GM18870 (cell line): ENCODE data around the gene LAMC3.
"Not testable (repeated sequence)": the region's sequence is repeated elsewhere in the genome, so short reads cannot be mapped to it uniquely, and the experiment has no call there.

Experiments used
- ATAC-seq: cut with Tn5 transposase; IDR thresholded peaks from one replicate; pipeline ENCODE4 v1.9.1; 2021; ENCODE audit warnings: moderate library complexity; ENCODE audit not compliant: unreplicated experiment

LAMC3 gene

DNA sequence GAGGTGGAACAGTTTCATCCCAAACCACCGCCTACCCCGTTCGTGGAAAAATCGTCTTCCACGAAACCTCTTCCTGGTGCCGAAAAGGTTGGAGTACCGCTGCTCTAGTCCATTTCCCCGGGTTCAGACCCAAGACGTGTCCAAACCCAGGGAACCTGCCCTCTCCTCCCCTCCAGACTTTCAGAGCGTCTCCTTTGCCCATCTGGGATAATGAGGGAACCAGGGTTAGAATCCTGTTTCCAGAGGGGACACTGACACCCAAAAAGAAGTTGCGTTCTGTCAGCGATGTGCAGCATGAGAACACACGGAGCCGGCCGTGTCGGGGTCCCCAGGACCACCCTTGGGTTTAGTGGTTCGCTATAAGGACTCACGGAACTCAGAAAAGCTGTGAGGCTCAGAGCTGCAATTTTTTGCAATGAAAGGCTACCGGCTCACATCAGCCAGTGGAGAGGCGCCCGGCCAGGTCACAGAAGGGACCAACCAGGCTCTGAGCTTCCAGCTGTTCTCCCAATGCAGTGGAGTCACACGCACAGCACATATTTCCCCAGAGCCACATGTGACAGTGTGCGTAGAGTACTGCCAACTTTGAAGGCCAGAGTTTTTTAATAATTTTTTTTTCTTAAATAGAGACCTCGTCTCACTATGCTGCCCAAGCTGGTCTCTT is 19.4 kb downstream of the LAMC3 start:
- no peak for ATAC-seq

DNA sequence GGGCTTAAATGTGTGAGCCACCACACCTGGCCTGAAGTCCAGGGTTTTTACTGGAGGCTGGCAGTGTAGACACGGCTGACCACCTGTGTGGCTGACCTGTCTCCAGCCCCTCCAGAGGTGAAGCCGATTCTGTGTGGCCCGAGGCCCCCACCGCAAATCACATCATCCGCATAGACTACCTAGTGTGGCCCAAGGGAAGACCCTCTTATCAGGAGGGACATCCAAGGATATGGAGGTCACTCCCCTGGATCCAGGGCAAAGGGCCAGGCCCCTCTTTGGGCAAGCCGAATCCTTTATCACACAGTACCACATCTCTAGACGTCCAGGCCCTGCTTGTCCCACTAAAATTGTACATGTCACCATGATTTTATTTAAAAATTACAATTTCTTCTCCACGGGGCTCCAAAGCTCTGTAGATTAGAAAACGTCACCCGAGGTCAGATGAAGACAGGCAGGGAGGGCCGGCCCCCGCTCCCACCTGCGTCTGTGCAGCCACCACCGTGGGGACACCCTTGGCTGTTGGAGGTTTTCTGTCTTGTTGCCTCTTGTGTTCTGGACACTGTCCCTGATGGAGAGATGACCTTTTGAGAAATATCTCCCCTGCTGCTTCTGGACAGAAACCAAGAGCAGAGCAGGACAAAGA is 20.1 kb downstream of the LAMC3 start:
- ATAC-seq = no peak

DNA sequence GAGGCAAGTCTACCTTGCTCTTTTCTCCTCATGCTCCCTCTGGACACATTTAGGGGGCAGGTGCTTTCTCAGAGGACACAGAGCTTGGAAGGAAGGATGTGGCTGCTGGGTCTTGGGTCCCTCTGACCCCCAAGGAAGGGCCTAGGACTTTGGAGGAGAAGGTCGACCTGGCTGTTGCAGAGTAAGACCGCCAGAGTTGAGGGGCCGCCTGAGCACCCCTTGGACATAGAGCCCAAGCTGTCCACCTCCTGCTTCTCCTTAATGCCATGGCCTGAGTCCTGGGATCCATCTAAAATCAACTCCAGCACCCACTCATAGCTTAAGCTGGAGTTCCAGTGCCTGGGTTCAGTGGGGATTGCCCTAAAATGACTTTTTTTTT is 20.6 kb downstream of the LAMC3 start:
- ATAC-seq = no peak

DNA sequence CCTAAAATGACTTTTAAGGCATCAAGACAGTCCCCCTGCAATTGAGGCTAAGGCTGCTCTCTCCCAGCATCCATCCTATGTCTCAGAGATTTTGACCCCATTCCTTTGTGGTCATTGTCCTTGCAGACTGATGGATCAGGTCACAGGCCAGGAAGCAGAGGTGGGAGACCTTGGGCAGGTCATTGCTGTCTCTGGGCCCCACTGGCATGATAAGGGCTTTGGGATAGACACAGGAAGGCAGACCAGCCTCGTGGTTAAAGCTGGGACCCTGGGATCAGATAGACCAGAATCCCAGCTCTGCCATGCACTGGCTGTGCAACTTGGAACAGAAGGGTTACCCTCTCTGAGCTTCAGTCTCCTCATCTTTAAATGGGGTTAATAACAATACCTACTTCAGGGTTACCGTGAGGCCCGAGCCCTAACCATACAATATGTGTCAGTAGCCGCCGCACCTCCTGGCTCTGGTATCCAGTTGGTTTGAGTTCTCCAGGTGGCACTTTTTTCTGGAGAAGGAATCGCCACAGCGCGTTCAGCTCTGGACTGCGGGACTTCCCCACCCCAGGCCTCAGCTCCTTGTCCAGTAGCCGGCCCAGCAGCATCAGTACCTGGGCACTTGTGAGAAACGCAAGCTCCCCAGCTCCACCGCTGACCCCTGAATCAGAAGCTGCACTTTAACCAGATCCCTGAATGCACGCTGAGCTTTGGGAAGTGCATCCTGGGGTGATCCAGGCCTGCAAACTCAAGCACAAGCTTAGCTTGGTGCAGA is 21.4 kb downstream of the LAMC3 start:
- no peak for ATAC-seq

DNA sequence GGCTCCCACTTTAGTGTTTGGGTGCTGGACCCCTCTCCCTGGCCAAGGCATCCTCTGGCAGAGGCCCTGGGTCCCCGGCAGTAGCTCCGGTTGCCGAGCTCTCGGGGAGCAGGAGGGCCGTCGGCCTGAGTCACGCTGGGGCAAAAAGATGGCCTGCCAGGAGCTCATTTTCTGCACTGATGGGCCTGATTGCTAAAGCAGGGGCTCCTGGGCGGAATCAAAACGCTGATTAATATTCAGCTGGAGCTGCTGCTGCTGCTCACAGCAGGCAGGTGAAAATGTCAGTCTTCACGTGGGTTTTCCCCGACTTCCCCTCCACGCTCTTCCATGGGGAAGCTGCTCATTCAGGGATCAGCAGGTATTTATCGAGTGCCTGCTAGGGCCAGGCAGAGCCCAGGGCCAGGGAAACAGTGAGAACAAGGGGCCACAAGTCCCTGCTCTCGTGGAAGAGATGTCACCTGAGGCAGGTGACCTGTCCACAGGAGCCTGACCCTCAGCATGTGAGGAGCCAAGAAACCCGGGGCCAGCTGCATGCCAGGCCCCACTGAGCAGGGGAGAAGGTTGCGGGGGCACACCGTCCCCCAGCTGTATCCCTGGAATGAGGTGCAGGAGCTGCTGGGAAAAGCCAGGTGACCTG is 22.1 kb downstream of the LAMC3 start:
- ATAC-seq = no peak

DNA sequence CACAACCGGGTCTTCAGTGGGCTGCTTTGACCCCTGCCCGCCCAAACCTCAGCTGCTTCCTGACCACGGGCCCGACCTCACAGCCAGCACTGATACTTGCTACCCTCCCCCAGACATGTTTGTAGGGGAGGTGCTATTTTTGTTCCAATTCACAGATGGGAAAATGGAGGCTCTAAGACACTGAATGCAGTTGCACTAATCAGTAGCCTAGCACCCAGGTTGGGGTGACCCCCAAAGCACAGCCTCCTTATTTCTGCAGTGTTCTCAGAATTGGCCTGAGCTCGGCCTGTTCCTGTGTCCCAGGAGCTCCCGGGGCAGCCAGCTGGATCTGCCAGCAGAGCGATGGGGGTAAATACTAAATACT is 22.6 kb downstream of the LAMC3 start:
- ATAC-seq = no peak

DNA sequence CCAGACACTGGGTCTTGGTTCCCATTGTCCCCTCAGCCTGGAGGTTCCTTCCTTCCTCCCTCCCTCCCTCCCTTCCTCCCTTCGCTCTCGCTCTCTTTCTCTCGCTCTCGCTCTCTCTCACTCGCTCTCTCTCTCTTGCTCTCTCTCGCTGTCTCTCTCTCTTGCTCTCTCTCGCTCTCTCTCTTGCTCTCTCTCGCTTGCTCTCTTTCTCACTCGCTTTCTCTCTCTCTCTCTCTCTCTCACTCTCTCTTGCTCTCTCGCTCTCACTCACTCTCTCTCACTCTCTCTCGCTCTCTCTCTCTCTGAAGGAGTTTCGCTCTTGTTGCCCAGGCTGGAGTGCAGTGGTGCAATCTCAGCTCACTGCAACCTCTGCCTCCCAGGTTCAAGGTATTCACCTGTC is 23.4 kb downstream of the LAMC3 start:
- no peak for ATAC-seq

DNA sequence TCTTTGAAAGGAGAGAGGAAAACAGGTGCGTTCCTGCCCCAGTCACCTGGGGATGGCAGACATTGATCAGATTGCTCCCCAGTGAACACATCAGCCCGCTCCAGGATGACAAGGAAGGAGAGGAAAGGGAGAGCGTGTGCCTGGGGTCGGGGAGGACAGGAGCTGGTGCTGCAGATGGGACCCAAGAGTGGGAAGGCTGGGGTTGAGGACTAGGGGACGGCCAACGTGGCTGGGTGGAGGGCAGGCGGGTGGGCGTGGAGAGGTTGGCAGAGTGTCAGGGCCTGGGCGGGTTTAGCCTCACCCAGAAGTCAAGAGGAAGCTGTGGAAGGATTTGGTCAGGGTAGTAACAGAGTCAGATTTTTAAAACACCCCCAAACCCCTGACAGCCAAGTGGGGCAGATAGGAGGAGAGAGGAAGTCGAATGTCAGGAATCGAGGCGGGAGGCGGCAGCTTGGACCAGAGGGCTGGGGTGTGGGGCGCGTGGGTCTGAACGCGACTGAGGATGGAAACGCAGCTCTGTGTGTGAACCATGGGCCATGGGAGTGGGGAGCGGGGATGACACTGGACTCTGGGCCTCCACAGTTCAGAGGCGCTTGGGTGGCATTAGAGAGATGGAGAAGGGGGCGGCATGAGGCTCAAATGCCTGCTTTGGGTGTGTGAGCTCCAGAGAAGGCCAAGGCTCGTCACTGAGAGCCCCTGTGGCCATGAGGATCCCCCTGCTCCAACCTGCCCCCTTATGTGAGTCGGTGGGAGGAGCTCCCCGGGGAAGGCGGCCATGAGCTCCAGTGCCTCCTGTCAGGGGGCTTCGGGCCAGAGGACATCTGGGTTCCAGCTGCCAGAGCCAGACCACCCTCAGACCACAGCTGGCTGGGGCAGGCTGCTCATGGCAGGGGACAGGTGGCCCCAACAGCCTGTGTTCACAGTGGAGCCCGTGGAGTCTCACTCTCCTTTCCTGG is 24.6 kb downstream of the LAMC3 start:
- no peak for ATAC-seq

DNA sequence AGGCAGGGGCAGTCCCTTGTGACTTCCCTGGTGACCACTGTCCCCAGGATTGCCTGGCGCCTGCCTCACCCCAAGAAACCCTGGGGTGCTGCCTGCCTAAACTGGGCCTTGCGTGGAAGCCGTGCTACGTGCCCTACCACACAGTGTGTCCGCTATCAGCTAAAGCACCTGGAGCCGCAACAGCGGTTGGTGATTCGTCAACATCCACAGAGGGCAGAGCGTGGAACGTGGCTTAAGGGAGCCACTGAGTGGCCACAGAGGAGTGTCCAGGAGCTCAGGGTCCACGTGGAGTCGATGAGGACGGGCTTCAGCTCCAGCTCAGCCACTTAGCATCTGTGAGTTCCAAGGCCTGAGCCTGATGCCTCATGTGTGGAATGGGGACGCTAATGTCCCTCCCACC is 25.3 kb downstream of the LAMC3 start:
- ATAC-seq = no peak

DNA sequence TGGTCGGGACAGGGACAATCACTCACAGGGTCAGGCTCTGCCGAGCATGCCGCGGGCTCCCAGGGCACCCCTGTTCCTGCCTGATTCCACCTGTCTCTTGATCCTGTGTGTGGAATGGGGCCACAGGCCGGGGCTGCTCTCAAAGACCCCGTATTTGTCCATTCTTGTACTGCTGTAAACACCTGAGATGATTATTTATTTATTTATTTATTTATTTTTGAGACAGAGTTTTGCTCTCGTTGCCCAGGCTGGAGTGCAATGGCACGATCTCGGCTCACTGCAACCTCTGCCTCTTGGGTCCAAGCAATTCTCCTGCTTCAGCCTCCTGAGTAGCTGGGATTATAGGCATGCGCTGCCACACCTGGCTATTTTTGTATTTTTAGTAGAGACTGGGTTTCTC is 25.8 kb downstream of the LAMC3 start:
- ATAC-seq = not testable (repeated sequence)

DNA sequence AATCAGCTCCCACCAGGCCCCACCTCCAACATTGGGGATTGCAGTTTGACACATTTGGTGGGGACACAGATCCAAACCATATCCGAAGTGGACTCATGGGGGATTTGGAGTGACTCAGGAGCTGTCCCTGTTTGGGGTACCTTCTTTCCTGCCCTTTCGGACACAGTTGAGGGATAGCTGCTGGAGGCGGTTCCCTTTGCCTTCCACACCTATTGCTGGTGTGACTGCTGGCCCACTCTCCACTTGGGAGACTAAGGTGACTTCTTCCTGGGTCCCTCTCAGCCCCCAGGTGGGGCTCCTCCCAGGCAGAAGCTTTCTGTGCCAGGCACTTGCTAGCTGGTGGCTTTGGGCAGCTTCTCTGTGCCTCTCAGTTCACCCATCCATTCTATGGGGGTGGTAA is 26.6 kb downstream of the LAMC3 start:
- ATAC-seq = no peak

DNA sequence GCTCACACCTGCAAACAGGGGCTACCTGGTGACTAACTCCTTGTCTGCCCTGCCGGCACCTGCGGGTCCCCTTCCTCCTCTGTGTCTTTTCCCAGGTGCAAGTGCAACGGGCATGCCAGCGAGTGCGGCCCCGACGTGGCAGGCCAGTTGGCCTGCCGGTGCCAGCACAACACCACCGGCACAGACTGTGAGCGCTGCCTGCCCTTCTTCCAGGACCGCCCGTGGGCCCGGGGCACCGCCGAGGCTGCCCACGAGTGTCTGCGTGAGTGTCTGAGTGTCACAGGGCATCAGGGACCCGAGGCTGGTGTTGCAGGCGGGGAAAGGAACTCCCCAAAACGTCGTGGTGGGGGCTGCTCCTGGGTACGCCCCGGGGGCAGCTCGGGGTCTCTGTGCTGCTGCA is 27.1 kb downstream of the LAMC3 start:
- no peak for ATAC-seq

DNA sequence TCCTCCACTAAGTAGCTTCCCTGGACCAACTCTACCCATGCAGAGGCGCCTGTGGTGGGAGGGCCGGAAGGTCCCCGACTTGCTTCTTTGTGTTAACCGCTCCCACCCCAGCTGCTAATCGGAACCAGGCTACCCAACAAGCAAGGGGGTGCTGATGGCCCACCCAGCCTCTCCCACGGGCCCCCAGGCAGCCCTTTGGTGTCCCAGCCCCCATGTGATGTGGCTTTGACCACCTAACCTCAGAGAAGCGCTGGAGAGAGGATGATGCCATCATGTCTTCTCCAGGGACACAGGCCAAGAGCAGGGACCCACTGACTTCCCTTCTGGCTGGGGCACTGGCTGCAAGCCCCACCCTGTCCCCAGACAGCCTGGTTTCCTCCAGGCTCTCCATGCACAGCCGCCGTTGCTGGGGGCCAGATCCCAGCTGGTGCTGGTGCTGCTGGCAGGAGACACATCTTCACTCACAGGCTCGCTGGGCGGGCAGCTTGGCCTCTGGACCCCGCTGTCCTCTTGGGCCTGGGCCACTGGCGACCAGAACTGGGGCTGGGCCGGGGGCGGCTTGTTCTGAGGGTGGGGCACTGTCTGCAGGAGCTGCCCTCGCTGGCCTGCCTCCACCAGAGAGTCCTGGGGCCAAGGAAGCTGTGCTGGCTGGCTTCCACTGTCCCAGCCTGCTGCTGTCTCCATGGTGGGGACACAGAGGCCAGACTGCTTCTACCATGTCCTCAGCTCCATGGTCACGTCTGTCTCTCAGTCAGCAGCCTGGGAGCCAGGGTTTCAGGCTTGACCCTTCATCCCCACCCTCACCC is 27.8 kb downstream of the LAMC3 start:
- ATAC-seq = no peak

DNA sequence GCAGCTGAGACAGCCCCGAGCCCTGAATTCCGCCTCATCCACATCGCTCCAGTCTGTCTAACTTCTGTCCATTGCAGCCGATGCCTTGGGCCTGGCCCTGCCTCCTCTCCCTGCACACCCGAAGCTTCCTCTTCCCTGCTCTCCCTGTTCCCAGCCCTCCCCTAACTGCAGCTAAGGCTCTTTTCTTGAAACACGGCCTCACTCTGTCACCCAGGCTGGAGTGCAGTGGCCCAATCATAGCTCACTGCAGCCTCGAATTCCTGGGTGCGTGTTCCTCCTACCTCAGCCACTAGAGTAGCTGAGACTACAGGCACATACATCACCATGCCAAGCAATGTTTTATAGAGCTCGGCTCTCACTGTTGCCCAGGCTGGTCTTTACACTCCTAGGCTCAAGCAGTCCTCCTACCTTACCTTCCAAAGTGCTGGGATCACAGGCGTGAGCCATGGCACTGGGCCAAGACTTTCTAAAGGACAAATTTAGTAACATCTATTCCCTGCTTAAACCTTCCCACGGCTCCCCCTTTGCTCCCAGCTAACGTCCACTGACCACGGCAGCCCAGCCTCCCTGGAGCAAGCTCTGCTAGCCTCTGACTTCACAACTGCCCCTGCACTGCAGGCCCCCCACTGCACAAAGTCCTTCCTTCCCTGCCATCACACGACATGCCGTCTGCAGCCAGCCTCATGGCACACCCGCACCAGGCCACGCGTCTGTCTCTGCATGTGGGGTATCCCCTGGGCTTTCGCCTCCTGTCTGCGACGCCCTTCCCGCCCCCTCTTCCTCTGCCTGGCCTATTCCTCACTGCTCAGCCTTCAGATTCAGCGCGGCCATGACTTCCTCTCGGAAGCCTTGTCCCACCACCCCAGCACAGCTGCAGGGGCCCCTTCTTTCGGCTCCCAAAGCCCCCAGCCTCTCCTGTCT is 28.6 kb downstream of the LAMC3 start:
- no peak for ATAC-seq

DNA sequence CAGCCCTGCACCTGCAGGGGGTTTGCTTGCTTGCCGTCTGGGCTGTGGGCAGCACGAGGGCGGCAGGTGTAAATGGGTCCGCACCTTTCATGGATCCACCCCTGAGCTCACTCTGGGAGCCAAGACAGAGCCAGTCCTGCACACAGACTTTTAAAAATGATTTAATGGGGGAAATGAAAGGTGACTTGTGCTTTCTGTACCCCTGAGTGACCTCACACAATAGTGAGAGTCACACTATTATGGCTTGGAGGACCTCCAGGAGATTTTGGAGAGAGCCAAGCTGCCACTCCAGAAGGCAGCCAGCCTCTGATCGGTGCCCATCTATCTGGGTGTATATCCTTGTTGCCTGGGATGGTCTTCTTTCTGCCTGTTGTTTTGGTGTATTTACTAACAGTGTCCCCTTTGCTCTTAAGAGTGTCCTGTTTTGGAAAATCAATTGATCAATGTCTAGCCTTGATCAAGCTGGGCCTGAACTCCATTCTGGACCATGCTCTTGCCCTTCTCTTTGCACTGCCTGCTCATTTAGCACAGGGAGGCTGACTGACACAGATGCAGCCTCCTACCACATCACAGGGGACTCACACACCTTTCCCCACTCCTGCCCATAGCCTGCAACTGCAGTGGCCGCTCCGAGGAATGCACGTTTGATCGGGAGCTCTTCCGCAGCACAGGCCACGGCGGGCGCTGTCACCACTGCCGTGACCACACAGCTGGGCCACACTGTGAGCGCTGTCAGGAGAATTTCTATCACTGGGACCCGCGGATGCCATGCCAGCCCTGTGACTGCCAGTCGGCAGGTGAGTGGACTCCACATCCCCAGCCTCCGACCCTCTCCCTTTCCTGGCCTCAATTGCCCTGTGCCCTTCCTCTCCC is 29.5 kb downstream of the LAMC3 start:
- no peak for ATAC-seq

DNA sequence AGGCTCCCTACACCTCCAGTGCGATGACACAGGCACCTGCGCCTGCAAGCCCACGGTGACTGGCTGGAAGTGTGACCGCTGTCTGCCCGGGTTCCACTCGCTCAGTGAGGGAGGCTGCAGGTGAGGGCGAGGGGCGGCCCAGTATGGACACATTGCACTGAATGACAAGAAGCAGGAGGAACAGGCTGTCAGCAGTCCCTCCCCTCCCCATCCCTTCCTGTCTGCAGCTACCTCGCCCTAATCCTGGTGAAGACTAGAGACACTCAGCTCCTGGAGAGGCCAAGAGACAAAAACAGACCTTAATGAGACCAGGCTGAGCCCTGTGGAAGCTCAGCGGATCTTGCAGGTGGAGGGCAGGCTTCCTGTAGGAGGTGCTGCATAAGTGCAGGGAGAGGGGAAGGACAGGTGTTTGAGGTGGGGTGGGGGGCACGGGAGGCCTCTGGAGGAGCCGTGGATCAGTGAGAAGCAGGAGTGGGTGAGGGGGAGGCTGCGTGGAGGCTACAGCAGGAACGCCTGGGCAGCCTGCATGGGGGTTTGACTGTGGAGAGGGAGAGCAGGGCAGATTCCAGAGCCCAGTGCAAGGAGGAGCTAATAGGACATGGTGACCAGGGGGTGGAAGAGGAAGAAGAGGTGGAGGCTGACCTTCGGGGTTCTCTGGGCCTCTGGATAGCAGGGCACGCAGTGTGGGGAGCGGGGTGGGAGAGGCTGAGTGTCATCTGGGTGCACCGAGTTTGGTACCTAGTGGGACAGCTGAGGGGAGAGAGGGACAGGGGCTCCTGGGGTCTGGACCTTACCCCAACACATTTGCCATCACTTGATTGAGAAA is 30.4 kb downstream of the LAMC3 start:
- ATAC-seq = no peak

DNA sequence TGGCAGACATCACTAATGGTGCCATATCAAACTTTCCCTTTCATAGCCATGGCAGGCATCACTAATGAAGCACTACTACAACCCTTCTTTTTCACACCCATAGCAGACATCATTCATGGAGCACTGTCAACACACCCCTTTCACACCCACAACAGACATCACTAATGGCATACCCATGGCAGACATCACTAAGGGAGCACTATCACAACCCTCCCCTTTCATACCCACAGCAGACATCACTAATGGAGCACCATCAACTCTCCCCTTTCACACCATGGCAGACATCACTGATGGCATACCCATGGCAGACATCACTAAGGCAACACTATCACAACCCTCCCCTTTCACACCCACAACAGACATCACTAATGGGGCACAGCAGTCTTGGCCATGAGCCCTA is 33.7 kb downstream of the LAMC3 start:
- no peak for ATAC-seq
